H9 (cell line): ENCODE data around the gene CCSER1. TPM values are rescaled to one million over a fixed set of nuclear protein-coding genes. Genes with fewer than 3 reads are reported as not detected.

Experiments
- DNase-seq: peaks from one replicate; pipeline ENCODE4 v3.0.0-alpha.2; 2017
- H2AFZ ChIP-seq: one replicate; pipeline ENCODE4 v1.6.1; 2013; ENCODE audit warnings: mild to moderate bottlenecking, low read length, control low read depth, moderate library complexity
- H2AK5ac ChIP-seq: 2 replicates; pipeline ENCODE4 v1.6.1; 2013; ENCODE audit warnings: low read length, control low read depth, mixed read lengths; ENCODE audit not compliant: insufficient read length
- H2BK120ac ChIP-seq: one replicate; pipeline ENCODE4 v1.6.1; 2013; ENCODE audit warnings: low read depth, mild to moderate bottlenecking, low read length, control low read depth, inconsistent platforms; ENCODE audit not compliant: poor library complexity, severe bottlenecking
- H2BK12ac ChIP-seq: 2 replicates; pipeline ENCODE4 v1.6.1; 2013; ENCODE audit warnings: low read length, control low read depth, mixed read lengths, low read depth; ENCODE audit not compliant: insufficient read length
- H2BK15ac ChIP-seq: 2 replicates; pipeline ENCODE4 v1.6.1; 2013; ENCODE audit warnings: low read depth, low read length, control low read depth
- H2BK20ac ChIP-seq: one replicate; pipeline ENCODE4 v1.6.1; 2013; ENCODE audit warnings: low read depth, mild to moderate bottlenecking, low read length, control low read depth, inconsistent platforms; ENCODE audit not compliant: poor library complexity, severe bottlenecking
- H2BK5ac ChIP-seq: 2 replicates; pipeline ENCODE4 v1.6.1; 2013; ENCODE audit warnings: low read length, control low read depth, mixed read lengths; ENCODE audit not compliant: insufficient read length
- H3K14ac ChIP-seq: 2 replicates; pipeline ENCODE4 v1.6.1; 2013; ENCODE audit warnings: low read length, control low read depth; ENCODE audit not compliant: insufficient read depth
- H3K18ac ChIP-seq: 2 replicates; pipeline ENCODE4 v1.6.1; 2013; ENCODE audit warnings: low read depth, mild to moderate bottlenecking, mixed read lengths, low read length, control low read depth; ENCODE audit not compliant: insufficient read length
- H3K23ac ChIP-seq: 2 replicates; pipeline ENCODE4 v1.6.1; 2013; ENCODE audit warnings: low read length, control low read depth, mixed read lengths, low read depth; ENCODE audit not compliant: insufficient read length
- H3K23me2 ChIP-seq: 2 replicates; pipeline ENCODE4 v1.6.1; 2013; ENCODE audit warnings: low read depth, mild to moderate bottlenecking, mixed read lengths, low read length, control low read depth; ENCODE audit not compliant: insufficient read length, poor library complexity, severe bottlenecking
- H3K27ac ChIP-seq: 2 replicates; pipeline ENCODE4 v1.5.1; 2013; ENCODE audit warnings: low read length, control low read depth, mixed read lengths, low read depth; ENCODE audit not compliant: insufficient read length
- H3K27me3 ChIP-seq: 2 replicates; pipeline ENCODE4 v1.6.1; 2013; ENCODE audit warnings: low read length, control low read depth, inconsistent platforms; ENCODE audit not compliant: insufficient read depth
- H3K4ac ChIP-seq: 2 replicates; pipeline ENCODE4 v1.6.1; 2013; ENCODE audit warnings: low read depth, mild to moderate bottlenecking, control low read depth, inconsistent platforms, low read length, moderate library complexity
- H3K4me1 ChIP-seq: 2 replicates; pipeline ENCODE4 v1.6.1; 2013; ENCODE audit warnings: low read length, control low read depth, inconsistent platforms; ENCODE audit not compliant: insufficient read depth
- H3K4me2 ChIP-seq: 2 replicates; pipeline ENCODE4 v1.6.1; 2013; ENCODE audit warnings: low read length, control low read depth, mixed read lengths; ENCODE audit not compliant: insufficient read length, insufficient read depth
- H3K56ac ChIP-seq: 2 replicates; pipeline ENCODE4 v1.6.1; 2013; ENCODE audit warnings: low read depth, mild to moderate bottlenecking, mixed read lengths, low read length, control low read depth; ENCODE audit not compliant: insufficient read length
- H3K79me1 ChIP-seq: 2 replicates; pipeline ENCODE4 v1.6.1; 2013; ENCODE audit warnings: low read depth, mild to moderate bottlenecking, moderate library complexity, low read length, control low read depth, inconsistent platforms; ENCODE audit not compliant: insufficient read depth, poor library complexity, severe bottlenecking
- H3K79me2 ChIP-seq: 2 replicates; pipeline ENCODE4 v1.6.1; 2013; ENCODE audit warnings: low read length, control low read depth, inconsistent platforms; ENCODE audit not compliant: insufficient read depth
- H3K9ac ChIP-seq: 2 replicates; pipeline ENCODE4 v1.6.1; 2013; ENCODE audit warnings: low read length, control low read depth, mixed read lengths; ENCODE audit not compliant: insufficient read length; ENCODE audit errors: extremely low read depth
- H3K9me3 ChIP-seq: one replicate; pipeline ENCODE4 v1.6.1; 2013; ENCODE audit warnings: low read depth, low read length, inconsistent platforms; ENCODE audit not compliant: control insufficient read depth
- H3T11ph ChIP-seq: one replicate; pipeline ENCODE4 v1.6.1; 2013; ENCODE audit warnings: mild to moderate bottlenecking, low read length, control low read depth, inconsistent platforms
- H4K20me1 ChIP-seq: one replicate; pipeline ENCODE4 v1.6.1; 2013; ENCODE audit not compliant: control insufficient read depth, insufficient read length, insufficient read depth
- H4K5ac ChIP-seq: 2 replicates; pipeline ENCODE4 v1.6.1; 2013; ENCODE audit warnings: low read depth, mild to moderate bottlenecking, mixed read lengths, low read length, control low read depth; ENCODE audit not compliant: insufficient read length
- H4K8ac ChIP-seq: replicated peaks from 2 replicates; pipeline ENCODE4 v1.6.1; 2013; ENCODE audit warnings: low read length, control low read depth, mixed read lengths, low read depth; ENCODE audit not compliant: insufficient read length
- H4K91ac ChIP-seq: 2 replicates; pipeline ENCODE4 v1.6.1; 2013; ENCODE audit warnings: low read depth, mild to moderate bottlenecking, moderate library complexity, mixed read lengths, low read length, control low read depth; ENCODE audit not compliant: insufficient read length
- H3K27ac Mint-ChIP-seq, 3 experiments: 2 replicates in 2 of 3; 3 replicates in 1 of 3; pipeline ENCODE4 v1.8.0; 2020 to 2021; ENCODE audit warnings: mixed read lengths in 3 of 3, mild to moderate bottlenecking in 1 of 3, moderate library complexity in 1 of 3
- H3K27me3 Mint-ChIP-seq: 2 replicates; pipeline ENCODE4 v1.8.0; 2021; ENCODE audit warnings: low read depth, mild to moderate bottlenecking, moderate library complexity, mixed read lengths
- H3K36me3 Mint-ChIP-seq, 3 experiments: 2 replicates in 2 of 3; 3 replicates in 1 of 3; pipeline ENCODE4 v1.8.0; 2020 to 2021; ENCODE audit warnings: low read depth in 3 of 3, mixed read lengths in 3 of 3; ENCODE audit not compliant: insufficient read depth in 1 of 3
- H3K4me1 Mint-ChIP-seq, 2 experiments: 2 replicates each; pipeline ENCODE4 v1.8.0; 2020; ENCODE audit warnings: mixed read lengths in 2 of 2
- H3K4me3 Mint-ChIP-seq, 2 experiments: 2 replicates in 1 of 2; 3 replicates in 1 of 2; pipeline ENCODE4 v1.8.0; 2020 to 2021; ENCODE audit warnings: mild to moderate bottlenecking in 2 of 2, mixed read lengths in 2 of 2, moderate library complexity in 1 of 2
- H3K9me3 Mint-ChIP-seq, 2 experiments: 2 replicates in 1 of 2; 3 replicates in 1 of 2; pipeline ENCODE4 v1.8.0; 2020; ENCODE audit warnings: mild to moderate bottlenecking in 2 of 2, mixed read lengths in 2 of 2, moderate library complexity in 1 of 2
- WGBS: extraction: QIAGEN DNeasy Blood & Tissue Kit; methylation state at CpG from one replicate; pipeline ENCODE4 v1.1.7; 2013; ENCODE audit warnings: missing lambda C conversion rate, low lambda C conversion rate, mixed read lengths; ENCODE audit not compliant: insufficient read length; ENCODE audit errors: extremely low coverage; 5-methylcytosine and 5-hydroxymethylcytosine counted together
- total RNA-seq: library from RNA; stranded (reverse); gene quantifications from 2 replicates; pipeline ENCODE4 v1.2.1, GENCODE V29; 2021
- TF ChIP-seq, protein P1 (sequence below): fragments of 200-600 bp; sonication (generic); conservative IDR thresholded peaks from 3 replicates; pipeline ENCODE4 v1.8.0; 2021; ENCODE audit warnings: antibody characterized with exemption, mild to moderate bottlenecking

CCSER1 gene
- total RNA-seq, 1 experiment from 2014 or later, result 0.37 TPM

DNA sequence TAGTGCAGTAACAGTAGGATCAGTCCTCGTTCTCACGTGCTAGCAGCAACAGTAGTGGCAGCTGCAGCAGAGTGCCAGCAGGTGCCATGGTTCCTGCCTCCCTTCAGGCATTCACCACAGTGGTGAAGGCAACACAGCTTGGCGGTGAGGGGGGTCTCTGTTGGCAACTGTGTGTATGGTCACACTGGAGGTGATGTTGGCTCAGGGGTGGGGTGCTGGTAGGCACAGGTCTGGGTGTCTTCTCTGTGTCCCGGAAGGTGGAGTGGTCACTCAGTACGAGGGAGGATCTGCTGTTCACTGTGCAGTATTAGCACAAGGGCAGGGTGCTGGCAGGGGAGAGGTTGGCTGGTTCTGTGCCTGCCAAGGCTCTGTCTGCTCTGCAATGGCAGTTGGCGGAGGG is 671.8 kb downstream of the CCSER1 start:
- no CpG with 5 or more reads among the region's 6 CpGs for WGBS

More for the DNA sequence above, 671.8 kb downstream of the CCSER1 start:
- no peak for DNase-seq
- H4K91ac ChIP-seq, result no peak overlapping the region
- H2BK5ac ChIP-seq, result no peak overlapping the region
- H3K27me3 Mint-ChIP-seq, result no peaks in the 10 kb centered on the region; the same call in none of the 2 replicates
- H2BK120ac ChIP-seq, result no peak overlapping the region
- H3K27me3 ChIP-seq, result no peaks in the 10 kb centered on the region
- no peak overlapping the region; the same call in 1 of the 2 replicates for H3K14ac ChIP-seq
- no peak overlapping the region for H2AFZ ChIP-seq
- H3K4ac ChIP-seq, result no peak overlapping the region
- no peak overlapping the region for H3K4me2 ChIP-seq
- H3K18ac ChIP-seq, result no peak overlapping the region
- no peaks in the 10 kb centered on the region for H3K23me2 ChIP-seq
- no peak overlapping the region for H2BK15ac ChIP-seq
- no peaks in the 10 kb centered on the region for H3K4me1 Mint-ChIP-seq
- H3T11ph ChIP-seq, result no peak overlapping the region
- H3K9me3 Mint-ChIP-seq, result peaks cover 30 to 38% of the 10 kb centered on the region in 2 experiments
- no peak overlapping the region for H2BK12ac ChIP-seq
- H3K79me2 ChIP-seq, result no peaks in the 10 kb centered on the region
- no peak overlapping the region for H3K27ac ChIP-seq
- TF ChIP-seq, protein P1, sequence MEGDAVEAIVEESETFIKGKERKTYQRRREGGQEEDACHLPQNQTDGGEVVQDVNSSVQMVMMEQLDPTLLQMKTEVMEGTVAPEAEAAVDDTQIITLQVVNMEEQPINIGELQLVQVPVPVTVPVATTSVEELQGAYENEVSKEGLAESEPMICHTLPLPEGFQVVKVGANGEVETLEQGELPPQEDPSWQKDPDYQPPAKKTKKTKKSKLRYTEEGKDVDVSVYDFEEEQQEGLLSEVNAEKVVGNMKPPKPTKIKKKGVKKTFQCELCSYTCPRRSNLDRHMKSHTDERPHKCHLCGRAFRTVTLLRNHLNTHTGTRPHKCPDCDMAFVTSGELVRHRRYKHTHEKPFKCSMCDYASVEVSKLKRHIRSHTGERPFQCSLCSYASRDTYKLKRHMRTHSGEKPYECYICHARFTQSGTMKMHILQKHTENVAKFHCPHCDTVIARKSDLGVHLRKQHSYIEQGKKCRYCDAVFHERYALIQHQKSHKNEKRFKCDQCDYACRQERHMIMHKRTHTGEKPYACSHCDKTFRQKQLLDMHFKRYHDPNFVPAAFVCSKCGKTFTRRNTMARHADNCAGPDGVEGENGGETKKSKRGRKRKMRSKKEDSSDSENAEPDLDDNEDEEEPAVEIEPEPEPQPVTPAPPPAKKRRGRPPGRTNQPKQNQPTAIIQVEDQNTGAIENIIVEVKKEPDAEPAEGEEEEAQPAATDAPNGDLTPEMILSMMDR, result no peak
- no peak overlapping the region for H2BK20ac ChIP-seq
- no peaks in the 10 kb centered on the region for H4K20me1 ChIP-seq
- no peak overlapping the region for H3K4me3 Mint-ChIP-seq
- no peak overlapping the region for H3K9ac ChIP-seq
- no peak overlapping the region for H4K8ac ChIP-seq
- H3K56ac ChIP-seq, result no peak overlapping the region
- H4K5ac ChIP-seq, result no peak overlapping the region
- H3K4me1 ChIP-seq, result no peaks in the 10 kb centered on the region
- peaks cover 19 to 45% (median 23%) of the 10 kb centered on the region in 3 experiments for H3K36me3 Mint-ChIP-seq
- no peaks in the 10 kb centered on the region for H3K9me3 ChIP-seq
- H2AK5ac ChIP-seq, result no peak overlapping the region
- H3K23ac ChIP-seq, result no peak overlapping the region
- H3K79me1 ChIP-seq, result no peaks in the 10 kb centered on the region
- H3K27ac Mint-ChIP-seq, result peak overlapping the region in 2 of 3 experiments; percentile 75; a peak in 3 of 7 replicates
